Trophoblast cell (in vitro differentiated cells and primary cell): ENCODE measurements around the gene CCL7.

Experiments
- DNase-seq, 2 donors: peaks; one replicate each; pipeline ENCODE4 v3.0.0-alpha.2; 2016
- H2AFZ ChIP-seq: 2 replicates; pipeline ENCODE4 v1.6.1; 2013; ENCODE audit warnings: low read length, moderate library complexity, mild to moderate bottlenecking; ENCODE audit not compliant: insufficient read depth, poor library complexity
- H2AK5ac ChIP-seq: 2 replicates; pipeline ENCODE4 v1.6.1; 2013; ENCODE audit warnings: mild to moderate bottlenecking, low read length
- H2BK120ac ChIP-seq: 2 replicates; pipeline ENCODE4 v1.6.1; 2013; ENCODE audit warnings: low read length, mild to moderate bottlenecking, moderate library complexity; ENCODE audit not compliant: insufficient read depth, poor library complexity
- H2BK12ac ChIP-seq: 2 replicates; pipeline ENCODE4 v1.6.1; 2013; ENCODE audit warnings: mild to moderate bottlenecking, low read length, moderate library complexity
- H2BK5ac ChIP-seq: 2 replicates; pipeline ENCODE4 v1.6.1; 2013; ENCODE audit warnings: low read length, low read depth, moderate library complexity, mild to moderate bottlenecking; ENCODE audit not compliant: poor library complexity
- H3K14ac ChIP-seq: 2 replicates; pipeline ENCODE4 v1.6.1; 2013; ENCODE audit warnings: mild to moderate bottlenecking, low read length
- H3K18ac ChIP-seq: 2 replicates; pipeline ENCODE4 v1.6.1; 2013; ENCODE audit warnings: mild to moderate bottlenecking, low read length
- H3K23ac ChIP-seq: 2 replicates; pipeline ENCODE4 v1.6.1; 2013; ENCODE audit warnings: low read length
- H3K27ac ChIP-seq: 2 replicates; pipeline ENCODE4 v1.5.1; 2013; ENCODE audit warnings: low read depth, mild to moderate bottlenecking, inconsistent platforms, low read length, moderate library complexity
- H3K27me3 ChIP-seq: 2 replicates; pipeline ENCODE4 v1.6.1; 2013; ENCODE audit warnings: inconsistent platforms, mild to moderate bottlenecking, low read length, moderate library complexity; ENCODE audit not compliant: insufficient read depth
- H3K36me3 ChIP-seq, 2 experiments: 1 replicate in 1 of 2; 2 replicates in 1 of 2; pipeline ENCODE4 v1.6.1; 2013; ENCODE audit warnings: low read length in 2 of 2, mild to moderate bottlenecking in 2 of 2, moderate library complexity in 1 of 2; ENCODE audit not compliant: insufficient read depth in 2 of 2, control insufficient read depth in 1 of 2
- H3K4ac ChIP-seq: 2 replicates; pipeline ENCODE4 v1.6.1; 2013; ENCODE audit warnings: low read depth, mild to moderate bottlenecking, low read length, moderate library complexity
- H3K4me1 ChIP-seq, 2 experiments: 1 replicate in 1 of 2; 2 replicates in 1 of 2; pipeline ENCODE4 v1.6.1; 2013; ENCODE audit warnings: low read length in 2 of 2, mild to moderate bottlenecking in 2 of 2, moderate library complexity in 1 of 2; ENCODE audit not compliant: insufficient read depth in 2 of 2, control insufficient read depth in 1 of 2
- H3K4me2 ChIP-seq: 2 replicates; pipeline ENCODE4 v1.6.1; 2013; ENCODE audit warnings: inconsistent platforms, mild to moderate bottlenecking, low read length, moderate library complexity
- H3K4me3 ChIP-seq: 2 replicates; pipeline ENCODE4 v1.5.1; 2013; ENCODE audit warnings: mild to moderate bottlenecking, low read depth, low read length, inconsistent platforms
- H3K79me1 ChIP-seq: one replicate; pipeline ENCODE4 v1.6.1; 2013; ENCODE audit warnings: low read length
- H3K79me2 ChIP-seq: 2 replicates; pipeline ENCODE4 v1.6.1; 2013; ENCODE audit warnings: low read length, mild to moderate bottlenecking; ENCODE audit not compliant: control insufficient read depth, insufficient read depth, poor library complexity
- H3K9ac ChIP-seq: 2 replicates; pipeline ENCODE4 v1.6.1; 2013; ENCODE audit warnings: mild to moderate bottlenecking, low read length
- H3K9me3 ChIP-seq: 2 replicates; pipeline ENCODE4 v1.6.1; 2013; ENCODE audit warnings: low read depth, mild to moderate bottlenecking, control low read depth, inconsistent platforms, low read length; ENCODE audit not compliant: insufficient read depth
- H4K12ac ChIP-seq: 2 replicates; pipeline ENCODE4 v1.6.1; 2013; ENCODE audit warnings: low read depth, mild to moderate bottlenecking, low read length, moderate library complexity
- H4K8ac ChIP-seq: 2 replicates; pipeline ENCODE4 v1.6.1; 2013; ENCODE audit warnings: low read depth, mild to moderate bottlenecking, low read length, moderate library complexity
- H4K91ac ChIP-seq: one replicate; pipeline ENCODE4 v1.6.1; 2013; ENCODE audit warnings: low read depth, mild to moderate bottlenecking, low read length, moderate library complexity
- whole genome bisulfite sequencing: extraction: QIAGEN DNeasy Blood & Tissue Kit; methylation state at CpG from one replicate; pipeline ENCODE4 v1.1.7; 2013; ENCODE audit warnings: missing lambda C conversion rate; ENCODE audit not compliant: insufficient read length, insufficient coverage; ENCODE audit errors: extremely low coverage; 5-methylcytosine and 5-hydroxymethylcytosine counted together

CCL7 gene

GRCh38 chr17:34251186-34251585 is 18.8 kb upstream of the CCL7 start:
- Histone ChIP-seq H3K79me1 (peaks cover 5% of the 10 kb centered on the region), H4K8ac (no peak overlapping the region), H3K79me2 (no peaks in the 10 kb centered on the region), H3K36me3 (no peaks in the 10 kb centered on the region), H3K23ac (no peak overlapping the region), H2BK12ac (no peak overlapping the region), H2BK120ac (no peak overlapping the region), H3K4me2 (no peak overlapping the region), H3K27me3 (no peaks in the 10 kb centered on the region), H2AFZ (no peak overlapping the region), H2AK5ac (no peak overlapping the region), H4K12ac (no peak overlapping the region), H3K4ac (no peak overlapping the region), H3K14ac (no peak overlapping the region), H2BK5ac (no peak overlapping the region), H3K27ac (no peak overlapping the region), H3K18ac (no peak overlapping the region), H3K9me3 (peaks cover 1% of the 10 kb centered on the region), H3K4me3 (no peak overlapping the region), H4K91ac (no peak overlapping the region), H3K4me1 (peaks cover 17 to 25% of the 10 kb centered on the region in 2 experiments), H3K9ac (no peak overlapping the region)
- no CpG with 5 or more reads among the region's 3 CpGs for WGBS
- DNase-seq: no peak

- Histone ChIP-seq H3K23ac (no peak overlapping the region), H4K8ac (no peak overlapping the region), H3K27ac (no peak overlapping the region), H3K4me2 (no peak overlapping the region), H2BK12ac (peak overlapping the region; percentile 61), H3K79me2 (no peaks in the 10 kb centered on the region), H3K9ac (no peak overlapping the region), H3K79me1 (peaks cover 5% of the 10 kb centered on the region), H3K18ac (no peak overlapping the region), H3K4me1 (peaks cover 17 to 25% of the 10 kb centered on the region in 2 experiments), H3K27me3 (no peaks in the 10 kb centered on the region), H2BK120ac (no peak overlapping the region), H3K36me3 (no peaks in the 10 kb centered on the region), H3K4ac (no peak overlapping the region), H2AFZ (peak overlapping the region; percentile 89), H2BK5ac (no peak overlapping the region), H4K91ac (no peak overlapping the region), H4K12ac (peak overlapping the region; percentile 45), H3K14ac (no peak overlapping the region), H3K4me3 (no peak overlapping the region), H2AK5ac (no peak overlapping the region), H3K9me3 (peaks cover 1% of the 10 kb centered on the region)
- peak in 1 of 2 donors; percentile 28 for DNase-seq
- no CpG with 5 or more reads among the region's 5 CpGs for WGBS
Measured at GRCh38 chr17:34252095-34252443, 18.0 kb upstream of the CCL7 start.

- Histone ChIP-seq H2BK5ac (no peak overlapping the region), H4K12ac (no peak overlapping the region), H3K27me3 (no peaks in the 10 kb centered on the region), H2AK5ac (no peak overlapping the region), H3K79me1 (peaks cover 5% of the 10 kb centered on the region), H4K91ac (no peak overlapping the region), H3K27ac (no peak overlapping the region), H3K9me3 (peaks cover 1% of the 10 kb centered on the region), H3K36me3 (no peaks in the 10 kb centered on the region), H3K14ac (no peak overlapping the region), H2AFZ (no peak overlapping the region), H3K23ac (no peak overlapping the region), H2BK120ac (no peak overlapping the region), H3K79me2 (no peaks in the 10 kb centered on the region), H3K4me3 (no peak overlapping the region), H3K9ac (no peak overlapping the region), H4K8ac (no peak overlapping the region), H3K4me1 (peaks cover 17 to 25% of the 10 kb centered on the region in 2 experiments), H2BK12ac (no peak overlapping the region), H3K4me2 (no peak overlapping the region), H3K18ac (no peak overlapping the region), H3K4ac (no peak overlapping the region)
- DNase-seq: peak in 1 of 2 donors; percentile 46
- no CpG with 5 or more reads among the region's 6 CpGs for WGBS
Measured at GRCh38 chr17:34252444-34253138, 17.4 kb upstream of the CCL7 start.

- H3K9me3 ChIP-seq: no peaks in the 10 kb centered on the region
- no peak for DNase-seq
- no peak overlapping the region for H3K18ac ChIP-seq
- no peak overlapping the region for H2AK5ac ChIP-seq
- H3K4ac ChIP-seq: no peak overlapping the region
- H3K9ac ChIP-seq: no peak overlapping the region
- H3K27me3 ChIP-seq: no peaks in the 10 kb centered on the region
- H3K23ac ChIP-seq: no peak overlapping the region
- no peak overlapping the region for H3K4me3 ChIP-seq
- H4K91ac ChIP-seq: no peak overlapping the region
- no peak overlapping the region for H4K8ac ChIP-seq
- H3K4me2 ChIP-seq: no peak overlapping the region
- no peak overlapping the region for H3K27ac ChIP-seq
- H3K36me3 ChIP-seq: no peaks in the 10 kb centered on the region
- H3K14ac ChIP-seq: no peak overlapping the region
- H3K4me1 ChIP-seq: peaks cover 17 to 25% of the 10 kb centered on the region in 2 experiments
- no peak overlapping the region for H4K12ac ChIP-seq
- H3K79me2 ChIP-seq: no peaks in the 10 kb centered on the region
- H2BK120ac ChIP-seq: no peak overlapping the region
- no peak overlapping the region for H2BK5ac ChIP-seq
- WGBS: no CpG with 5 or more reads among the region's 3 CpGs
- H2AFZ ChIP-seq: no peak overlapping the region
- H3K79me1 ChIP-seq: peaks cover 5% of the 10 kb centered on the region
- H2BK12ac ChIP-seq: no peak overlapping the region
Measured at GRCh38 chr17:34253139-34253525, 16.9 kb upstream of the CCL7 start.
